ENCODE measurements around the gene TXNL4B.
A peak's percentile ranks its signal among the peaks of the same experiment; 100 is the strongest.

TXNL4B gene

GRCh38 chr16:72093448-72094265 lies at the start of gene TXNL4B, which contains the start of gene DHX38:
TSS of gene TXNL4B (minus strand) at chr16:72093620. CDS start at chr16:72090749, 2,871 bp downstream.
TSS of gene DHX38 (plus strand) at chr16:72093847. CDS start at chr16:72096158, 2,311 bp downstream.
- DNase-seq (ENCODE audit: low spot score): peak; percentile 96

DNA sequence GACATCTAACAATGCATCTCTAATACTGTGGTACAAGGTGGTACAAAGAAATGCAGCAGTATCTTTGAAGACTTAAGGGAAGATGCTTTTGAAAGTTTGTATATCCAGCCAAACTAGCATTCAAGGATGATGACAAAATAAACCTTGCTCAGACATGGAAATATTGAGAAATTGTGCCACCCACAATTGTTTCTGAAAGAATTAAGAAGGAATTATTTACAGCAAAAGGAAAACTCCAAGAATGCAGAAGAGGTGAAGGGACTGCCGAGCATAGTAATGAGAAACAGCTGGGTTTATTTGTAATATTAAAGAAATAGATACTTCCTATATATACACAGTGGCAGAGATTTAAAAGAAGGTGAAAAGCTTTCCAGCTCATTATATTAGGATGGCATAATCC lies 49.1 kb upstream of the TXNL4B start:
- no peak for DNase-seq (ENCODE audit: low spot score)

DNA sequence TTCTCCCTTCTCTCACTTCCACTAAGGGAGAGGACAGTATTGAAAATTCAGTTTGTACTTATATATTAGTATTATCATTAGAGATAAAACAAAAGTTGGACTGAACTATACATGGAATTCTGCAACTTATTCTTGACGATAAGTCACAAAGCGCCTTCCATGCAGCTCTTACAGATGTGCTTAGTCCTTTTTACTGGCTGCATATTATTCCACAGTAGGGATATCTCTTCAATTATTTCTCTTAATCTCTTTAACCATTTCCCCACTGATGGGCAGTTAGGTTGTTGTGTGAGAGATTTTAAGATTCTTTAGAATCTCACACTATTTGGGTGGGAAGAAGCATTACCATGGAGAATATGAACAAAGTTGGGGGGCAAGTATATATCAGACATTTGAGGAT lies 46.5 kb upstream of the TXNL4B start:
- no peak for DNase-seq (ENCODE audit: low spot score)

- DNase-seq (ENCODE audit: low spot score): no peak
Measured at GRCh38 chr16:72138064-72138572, 44.7 kb upstream of the TXNL4B start.

DNA sequence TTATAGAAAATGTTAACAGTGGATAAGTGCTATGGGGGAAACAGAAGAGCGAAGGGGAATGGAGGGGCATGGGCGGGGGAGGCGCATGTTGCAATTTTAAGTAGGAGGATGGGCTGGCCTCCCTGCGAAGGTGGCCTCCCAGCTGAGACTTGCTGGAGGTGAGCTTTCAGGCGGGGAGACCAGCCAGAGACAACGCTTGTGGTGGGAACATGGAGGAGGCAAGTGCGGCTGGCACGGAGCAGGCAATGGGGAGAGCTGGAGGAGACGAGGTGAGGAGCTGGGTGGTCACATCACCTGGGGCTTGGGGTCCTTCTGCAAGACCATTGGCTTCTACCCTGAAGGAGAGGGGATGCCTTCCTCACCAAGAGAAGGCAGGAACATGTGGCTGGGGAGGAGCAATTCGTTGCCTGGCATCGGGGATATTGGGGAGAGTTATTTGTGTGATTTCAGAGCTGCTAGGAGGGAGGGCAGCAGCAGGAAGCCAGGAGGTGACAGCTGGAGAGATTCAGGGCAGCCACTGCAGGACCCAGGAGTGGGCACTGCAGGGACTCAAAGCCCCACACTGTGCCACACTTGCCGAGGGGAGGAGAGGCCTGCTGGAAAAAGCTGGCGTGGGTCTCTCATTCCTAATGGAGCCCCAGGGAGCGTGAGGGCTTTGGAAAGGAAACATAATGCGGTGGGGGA lies 44.1 kb upstream of the TXNL4B start:
- DNase-seq (ENCODE audit: low spot score): no peak

DNA sequence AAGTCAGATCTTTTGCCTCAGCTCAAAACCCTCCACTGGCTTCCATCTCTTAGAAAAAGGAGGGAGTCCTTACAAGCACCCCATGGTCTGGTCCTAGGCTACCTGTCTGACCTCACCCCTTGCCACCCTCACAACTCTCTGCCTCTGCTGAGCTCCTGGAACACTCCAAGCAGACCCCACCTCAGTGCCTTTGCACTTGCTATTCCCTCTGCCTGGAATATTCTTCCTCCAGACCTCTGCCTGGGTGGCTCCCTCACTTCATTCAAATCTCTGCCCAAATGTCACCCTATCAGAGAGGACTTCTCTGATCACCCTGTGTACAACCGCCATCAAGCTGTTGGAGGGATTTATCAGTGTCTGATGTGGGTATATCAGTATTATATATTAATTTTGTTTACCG lies 41.1 kb upstream of the TXNL4B start:
- no peak for DNase-seq (ENCODE audit: low spot score)

DNA sequence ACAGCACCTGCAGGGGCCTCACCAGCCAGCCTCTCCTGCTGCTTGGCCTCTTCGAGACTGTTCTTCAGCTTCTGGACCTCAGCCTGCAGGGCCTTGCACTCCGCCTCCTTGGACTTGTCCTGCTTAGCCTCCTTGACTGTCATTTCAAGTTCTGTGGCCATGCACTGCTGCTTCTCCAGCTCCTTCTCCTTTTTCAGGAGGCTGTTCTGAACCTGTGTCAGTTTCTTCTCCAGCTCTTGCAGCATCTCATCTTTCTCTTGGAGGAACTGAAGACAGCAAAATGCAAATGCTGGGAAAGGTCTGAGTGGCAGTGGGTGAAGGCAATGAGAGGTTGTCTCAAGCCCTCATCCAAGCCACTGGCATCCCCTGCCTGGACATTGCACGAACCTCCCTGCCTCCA lies 39.3 kb upstream of the TXNL4B start:
- DNase-seq (ENCODE audit: low spot score): no peak

DNA sequence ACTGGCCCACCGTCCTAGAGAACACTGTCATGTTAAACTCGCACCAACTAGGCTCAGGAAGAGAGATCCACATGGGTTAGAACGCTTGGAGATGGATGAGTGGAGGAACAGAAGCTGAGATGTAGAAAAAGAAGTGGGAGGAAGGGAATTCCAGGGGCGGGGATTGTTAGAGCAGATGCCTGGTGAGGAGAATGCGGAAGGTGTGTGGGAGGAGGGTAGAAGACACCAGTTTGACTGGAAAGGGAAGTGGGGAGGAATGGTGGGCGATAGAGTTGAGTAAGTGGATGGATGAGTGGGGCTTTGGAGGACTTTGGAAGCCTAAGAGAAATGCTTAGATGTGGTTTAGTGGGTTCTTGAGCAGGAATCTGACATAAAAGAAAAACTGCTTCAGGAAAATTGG lies 37.6 kb upstream of the TXNL4B start:
- DNase-seq (ENCODE audit: low spot score): no peak

GRCh38 chr16:72129976-72130656 lies 36.7 kb upstream of the TXNL4B start:
- DNase-seq (ENCODE audit: low spot score): no peak

GRCh38 chr16:72128701-72129100 lies 35.3 kb upstream of the TXNL4B start:
- DNase-seq (ENCODE audit: low spot score): no peak

- DNase-seq (ENCODE audit: low spot score): no peak
Measured at GRCh38 chr16:72126429-72126765, 33.0 kb upstream of the TXNL4B start.

- no peak for DNase-seq (ENCODE audit: low spot score)
Measured at GRCh38 chr16:72125635-72126428, 32.4 kb upstream of the TXNL4B start.

DNA sequence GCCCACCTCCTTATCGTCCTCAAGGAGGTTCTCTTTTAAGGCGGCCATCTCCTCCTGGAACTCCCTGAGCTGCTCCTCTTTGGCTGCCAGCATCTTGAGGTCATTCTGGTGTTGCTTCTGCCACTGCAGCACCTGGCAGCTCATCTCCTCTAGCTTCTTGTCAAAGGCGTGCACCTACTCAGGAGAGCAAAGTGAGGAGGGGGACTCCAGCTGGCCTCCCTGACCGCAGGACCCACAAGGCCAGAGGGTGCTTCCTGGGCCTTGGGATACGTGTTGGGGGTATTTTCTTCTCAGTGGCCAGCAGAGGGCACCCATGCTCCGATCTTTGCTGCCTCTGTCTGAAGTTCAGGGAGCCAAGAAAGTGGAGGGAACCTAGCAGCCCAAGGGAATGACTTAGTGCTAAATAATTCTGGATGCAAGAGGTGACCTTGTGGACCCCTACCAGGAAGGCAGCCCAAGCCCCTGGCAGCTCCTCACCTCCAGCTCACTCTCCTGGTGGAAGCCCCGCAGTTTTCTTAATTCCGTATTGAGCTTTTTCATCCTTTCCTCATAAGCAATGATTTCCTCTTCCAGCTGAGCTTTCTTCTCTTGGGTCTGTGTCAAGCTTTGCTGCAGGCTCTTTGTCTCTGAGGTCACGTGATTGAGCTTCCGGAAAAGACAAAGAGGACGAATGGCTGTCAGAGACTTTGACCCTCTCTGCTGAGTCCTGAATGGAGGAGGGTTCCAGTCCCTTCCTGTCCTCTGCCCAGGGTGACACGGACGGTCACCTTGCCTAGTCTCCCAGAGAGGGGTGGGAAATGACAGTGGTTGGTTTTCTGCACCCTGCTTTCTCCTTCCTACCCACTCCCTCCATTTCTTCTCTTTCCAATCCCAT lies 31.6 kb upstream of the TXNL4B start:
- peak; percentile 54 for DNase-seq (ENCODE audit: low spot score)

- no peak for DNase-seq (ENCODE audit: low spot score)
Measured at GRCh38 chr16:72124148-72124547, 30.7 kb upstream of the TXNL4B start.

DNA sequence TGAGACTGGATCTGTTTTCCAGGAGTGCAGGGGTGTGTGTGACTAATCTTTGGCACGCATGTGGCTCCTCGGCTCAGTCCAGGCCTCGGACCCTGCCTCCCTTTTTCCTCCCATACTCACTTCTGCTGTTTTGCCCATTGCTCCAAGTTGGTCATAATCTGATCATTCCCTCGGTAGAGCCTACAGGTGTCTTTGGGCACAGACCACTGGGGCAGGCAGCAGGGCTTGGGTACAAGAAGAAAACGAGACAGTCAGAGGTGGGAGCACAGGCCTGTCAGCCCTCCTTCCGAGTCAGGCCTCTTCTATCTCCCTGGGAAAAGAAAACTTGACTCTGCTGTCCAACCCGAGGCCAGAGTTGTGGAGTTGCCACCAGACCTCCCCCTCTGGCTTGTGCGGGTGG lies 30.0 kb upstream of the TXNL4B start:
- no peak for DNase-seq (ENCODE audit: low spot score)

GRCh38 chr16:72122916-72123315 lies 29.5 kb upstream of the TXNL4B start:
- no peak for DNase-seq (ENCODE audit: low spot score)

- no peak for DNase-seq (ENCODE audit: low spot score)
Measured at GRCh38 chr16:72122308-72122707, 28.9 kb upstream of the TXNL4B start.

- no peak for DNase-seq (ENCODE audit: low spot score)
Measured at GRCh38 chr16:72120026-72120425, 26.6 kb upstream of the TXNL4B start.

- DNase-seq (ENCODE audit: low spot score): no peak
Measured at GRCh38 chr16:72113616-72113945, 20.2 kb upstream of the TXNL4B start.

DNA sequence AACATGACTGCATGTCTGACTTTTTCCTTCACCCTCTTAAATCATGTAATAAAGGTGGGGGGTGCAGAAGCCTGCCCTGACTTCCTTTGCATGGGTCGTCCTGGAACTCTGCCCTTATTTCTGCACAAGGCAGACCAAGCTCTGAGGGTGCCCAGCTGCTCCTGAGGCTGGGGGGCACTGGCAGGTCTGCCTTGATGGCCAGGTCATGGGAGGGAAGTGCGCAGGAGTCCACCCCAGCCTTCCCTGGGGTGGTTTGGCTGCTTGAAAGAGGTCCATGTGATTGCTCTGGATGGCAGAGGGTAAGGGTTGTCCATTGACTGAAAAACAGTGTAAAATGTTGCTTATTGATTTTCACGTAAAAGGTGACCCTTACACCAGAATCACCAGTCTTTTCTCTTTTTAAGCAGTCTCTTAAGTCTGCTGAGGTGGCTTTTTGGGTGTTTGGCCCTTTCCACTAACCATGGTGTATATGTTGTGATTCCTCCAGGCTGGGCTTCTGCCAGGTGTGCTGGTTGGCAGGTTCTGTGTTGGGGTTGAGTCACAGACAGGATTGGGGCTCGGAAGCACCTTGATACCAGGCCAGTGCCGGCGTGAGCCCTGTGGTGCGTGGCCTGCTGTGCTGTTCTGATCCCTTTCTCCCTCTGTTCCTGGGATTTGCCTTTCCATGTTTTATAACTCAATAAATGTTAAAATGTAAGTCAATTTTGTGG lies 19.6 kb upstream of the TXNL4B start:
- no peak for DNase-seq (ENCODE audit: low spot score)

- DNase-seq (ENCODE audit: low spot score): no peak
Measured at GRCh38 chr16:72112452-72112792, 19.0 kb upstream of the TXNL4B start.
